Middle frontal gyrus (tissue), 1 donor: Measurements from ENCODE around the gene EPHA5.

Source experiments
- DNase-seq: peaks from one replicate; pipeline ENCODE4 v3.0.0-alpha.2; 2015; ENCODE audit warnings: low spot score; ENCODE audit errors: extremely low spot score

Gene EPHA5

DNA sequence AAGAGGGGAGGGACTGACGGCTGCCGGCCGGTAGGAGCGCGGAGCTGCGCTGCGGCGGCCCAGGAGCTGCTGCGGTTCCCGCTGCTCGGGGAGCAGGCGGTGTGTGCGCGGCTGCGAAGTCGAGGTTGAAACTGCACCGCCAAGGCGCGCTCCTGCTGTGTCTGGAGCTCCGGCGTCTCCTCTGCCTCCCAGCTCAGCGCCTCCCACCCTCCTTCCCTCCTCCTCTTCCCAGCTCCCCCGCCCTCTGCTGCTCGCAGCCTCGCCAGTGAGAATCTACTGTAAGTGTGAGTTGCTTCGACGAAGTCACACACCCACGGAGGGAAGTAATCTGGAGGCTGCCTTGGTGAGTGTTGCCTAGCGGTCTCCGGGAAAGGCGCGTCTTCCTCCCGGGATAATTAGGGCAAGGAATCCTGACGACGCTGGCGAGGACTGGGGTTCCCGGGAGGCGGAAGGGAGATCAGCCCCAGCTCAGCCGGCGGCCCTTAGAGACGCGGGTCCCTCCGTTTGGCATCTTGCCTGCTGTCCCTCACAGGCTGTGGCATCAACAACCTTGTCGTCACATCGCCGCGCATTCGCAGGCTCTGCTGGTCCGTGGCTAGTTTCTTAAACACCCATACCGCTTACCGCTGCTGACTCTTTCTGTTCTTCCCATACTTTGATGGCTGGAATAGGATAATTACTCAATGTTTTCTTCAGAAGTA is at the start of gene EPHA5:
EPHA5 (minus strand) TSS at position 159 of the 701 bp plus-strand sequence. CDS start 747 bp downstream, outside the sequence.
- DNase-seq, result peak; percentile 46

GRCh38 chr4:65719635-65720034 is 49.3 kb upstream of the EPHA5 start:
- DNase-seq, result no peak

DNA sequence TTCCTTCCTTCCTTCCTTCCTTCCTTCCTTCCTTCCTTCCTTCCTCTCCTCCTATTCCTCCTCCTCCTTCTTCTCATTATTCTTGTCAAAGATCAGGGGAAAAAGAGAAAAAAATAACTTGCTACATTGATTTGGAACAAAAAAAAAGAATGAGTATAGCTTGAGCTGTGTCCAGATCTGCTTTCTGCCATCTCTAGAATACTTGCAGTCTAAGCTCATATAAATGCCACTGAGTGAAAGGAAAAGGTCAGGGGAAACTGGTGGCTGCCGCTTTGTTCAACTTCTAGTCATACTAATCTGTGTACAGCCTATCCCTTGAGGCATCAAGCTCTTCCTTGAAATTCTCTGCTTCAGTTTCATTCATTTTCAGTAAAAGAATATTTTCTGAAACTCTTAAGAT is 28.3 kb upstream of the EPHA5 start:
- no peak for DNase-seq

GRCh38 chr4:65696436-65696835 is 26.1 kb upstream of the EPHA5 start:
- DNase-seq, result no peak

- DNase-seq, result no peak
These were observed 1.1 kb upstream of the EPHA5 start for GRCh38 chr4:65671372-65671771.

- DNase-seq, result no peak
These were observed 314 bp downstream of the EPHA5 start for GRCh38 chr4:65670020-65670330.

GRCh38 chr4:65669111-65670019 is 924 bp downstream of the EPHA5 start:
- DNase-seq, result no peak

- DNase-seq, result peak; percentile 40
These were observed 1.8 kb downstream of the EPHA5 start for GRCh38 chr4:65668201-65669089.

GRCh38 chr4:65667506-65668041 is 2.7 kb downstream of the EPHA5 start:
- DNase-seq, result no peak

DNA sequence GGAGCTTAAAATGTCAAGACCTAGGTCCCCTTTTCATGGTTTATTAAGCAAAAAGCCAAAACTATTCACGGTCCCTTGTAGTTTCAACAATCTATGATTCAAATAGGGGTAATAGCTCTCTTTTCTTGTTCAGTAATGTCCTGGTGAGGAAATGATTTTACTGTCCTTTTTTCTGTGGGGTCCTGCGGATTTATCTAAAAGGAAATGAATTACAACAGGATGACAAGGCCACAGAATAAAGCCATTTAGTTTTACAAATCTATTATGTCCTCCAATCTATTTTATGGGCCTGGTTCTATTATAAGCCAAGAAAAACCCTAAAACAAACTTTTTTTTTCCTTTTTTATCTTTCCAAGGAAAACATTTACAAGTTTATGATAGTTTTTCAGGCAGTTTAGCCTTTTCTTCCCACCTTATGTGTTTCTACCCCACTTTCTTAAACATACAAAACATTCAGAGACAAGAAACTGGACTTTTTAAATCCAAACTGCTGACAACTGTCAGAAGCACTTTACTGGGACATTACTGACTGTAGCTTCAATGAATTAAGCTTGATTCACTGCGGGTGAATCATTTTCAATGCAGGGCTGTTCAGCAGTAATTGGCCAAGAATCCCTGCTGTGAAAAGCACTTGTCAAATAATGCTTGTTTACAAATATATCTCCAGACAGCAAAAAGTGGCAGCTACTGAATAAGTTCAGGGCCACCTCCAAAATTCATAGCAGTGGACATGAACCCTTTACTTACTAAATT is 4.3 kb downstream of the EPHA5 start:
- no peak for DNase-seq

DNA sequence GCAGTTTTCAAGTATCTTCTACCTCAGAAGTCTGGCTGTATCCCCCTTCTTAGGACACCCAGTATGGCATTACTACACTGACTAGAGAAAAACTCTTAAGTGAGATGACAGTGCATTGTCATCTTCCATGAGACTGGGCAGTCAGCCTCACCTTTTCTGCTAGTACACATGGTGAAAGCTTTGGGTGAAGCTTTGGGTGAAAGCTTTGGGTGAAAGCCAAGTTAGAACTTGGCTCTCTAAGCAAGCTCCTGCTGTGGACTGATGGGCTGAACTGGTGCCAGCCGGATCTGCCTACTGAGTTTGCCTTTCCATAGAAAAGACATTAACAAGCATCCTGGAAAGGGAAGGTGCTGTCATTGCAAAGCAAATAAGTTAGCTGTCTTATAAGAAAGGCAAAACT is 8.8 kb downstream of the EPHA5 start:
- no peak for DNase-seq

DNA sequence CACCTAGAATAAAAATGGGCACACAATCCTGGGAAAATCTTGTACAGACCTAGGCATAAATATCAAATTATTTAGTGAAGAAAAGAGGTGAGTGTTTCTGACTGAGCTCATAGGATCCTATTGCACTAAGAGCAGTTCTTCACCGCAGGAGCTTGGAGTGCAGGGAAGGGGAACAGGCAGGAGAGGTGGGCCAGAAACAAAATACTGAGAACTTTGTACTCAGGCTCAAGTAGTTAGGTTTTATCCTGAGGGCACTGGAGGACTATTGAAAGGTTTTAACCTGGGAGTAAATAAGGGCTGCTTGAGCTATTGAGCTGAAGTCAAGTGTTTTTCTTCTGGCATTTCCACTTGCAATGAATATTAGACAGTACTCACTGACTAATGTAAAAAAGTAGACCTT is 12.2 kb downstream of the EPHA5 start:
- no peak for DNase-seq

DNA sequence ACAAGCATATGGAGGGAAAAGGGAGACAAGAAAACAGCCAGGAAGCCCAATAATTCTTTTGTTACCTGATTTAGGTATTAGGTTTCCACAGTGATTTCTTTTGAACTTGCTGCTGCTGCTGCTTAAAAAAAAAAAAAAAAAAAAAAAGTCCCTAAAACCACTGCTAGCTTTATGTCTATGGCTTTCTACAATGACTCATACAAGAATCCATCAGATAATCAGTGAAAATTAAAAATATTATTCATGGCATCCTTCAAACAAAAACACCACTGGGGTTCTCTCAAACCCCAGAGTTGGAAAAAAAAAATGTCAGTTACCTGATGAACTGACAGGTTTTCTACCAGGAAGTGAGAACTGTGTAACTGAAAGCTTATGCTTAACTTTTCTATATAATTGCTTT is 14.3 kb downstream of the EPHA5 start:
- no peak for DNase-seq

DNA sequence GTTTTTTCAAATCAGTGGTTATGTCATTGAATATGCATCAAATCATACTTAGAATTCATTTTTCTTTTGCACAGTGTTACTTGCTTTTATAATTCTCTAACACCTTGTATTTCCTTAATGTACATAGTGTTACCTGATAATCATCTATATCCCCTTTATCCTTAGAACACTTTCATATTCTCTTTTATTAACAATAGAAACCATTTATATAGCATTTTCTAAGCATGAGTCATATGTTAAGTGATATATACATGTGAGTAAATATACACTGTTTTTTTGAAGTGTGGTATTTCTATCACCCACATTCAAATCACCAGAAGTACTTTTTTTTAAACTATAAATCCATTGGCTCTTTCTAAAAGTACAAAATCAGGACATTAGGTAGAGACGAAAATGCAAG is 15.3 kb downstream of the EPHA5 start:
- no peak for DNase-seq

DNA sequence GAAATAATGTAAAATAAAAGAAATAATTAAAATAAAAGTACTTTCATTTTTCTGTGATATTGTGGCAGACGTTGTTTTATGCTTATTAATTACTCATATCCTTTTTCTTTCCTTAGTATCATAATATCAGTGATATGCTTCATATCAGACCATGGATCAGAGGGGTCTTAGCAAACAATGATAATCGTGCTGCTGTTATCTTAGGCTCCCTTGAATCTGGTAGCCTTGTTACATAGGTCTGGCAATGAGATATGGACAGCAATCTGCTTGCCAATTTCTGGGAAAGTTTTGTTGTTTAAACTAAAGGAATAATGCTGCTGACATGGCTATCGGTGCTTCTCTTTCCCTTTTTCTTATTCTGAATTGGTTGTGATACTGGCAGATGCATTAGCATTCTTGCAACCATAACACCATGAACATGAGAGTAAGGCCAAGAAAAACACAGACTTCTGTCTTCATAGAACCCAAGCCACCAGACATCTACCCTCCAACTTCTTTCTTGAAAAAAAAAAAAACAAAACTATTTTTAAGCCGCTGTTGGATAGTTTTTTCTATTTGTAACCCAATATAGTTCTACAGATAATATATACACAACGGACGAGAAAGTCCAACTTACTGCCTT is 16.4 kb downstream of the EPHA5 start:
- no peak for DNase-seq

DNA sequence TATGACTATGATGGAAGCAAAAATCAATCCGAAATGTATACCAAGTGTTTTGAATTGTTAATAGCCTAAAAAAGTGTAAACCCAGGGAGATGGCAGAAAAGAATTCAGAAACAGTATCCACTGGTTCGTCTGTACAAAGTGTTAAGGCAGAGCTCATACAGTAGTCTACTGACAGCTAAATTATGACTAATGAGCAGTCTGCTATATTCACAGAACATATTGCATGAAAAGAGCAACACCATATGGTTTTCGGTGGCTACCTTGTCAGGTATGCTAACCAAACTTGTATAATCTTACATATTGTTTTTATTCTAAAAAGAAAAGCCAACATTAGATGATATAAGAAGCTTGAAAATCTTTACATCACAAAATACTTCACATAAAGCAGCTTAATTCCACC is 18.5 kb downstream of the EPHA5 start:
- DNase-seq, result no peak

DNA sequence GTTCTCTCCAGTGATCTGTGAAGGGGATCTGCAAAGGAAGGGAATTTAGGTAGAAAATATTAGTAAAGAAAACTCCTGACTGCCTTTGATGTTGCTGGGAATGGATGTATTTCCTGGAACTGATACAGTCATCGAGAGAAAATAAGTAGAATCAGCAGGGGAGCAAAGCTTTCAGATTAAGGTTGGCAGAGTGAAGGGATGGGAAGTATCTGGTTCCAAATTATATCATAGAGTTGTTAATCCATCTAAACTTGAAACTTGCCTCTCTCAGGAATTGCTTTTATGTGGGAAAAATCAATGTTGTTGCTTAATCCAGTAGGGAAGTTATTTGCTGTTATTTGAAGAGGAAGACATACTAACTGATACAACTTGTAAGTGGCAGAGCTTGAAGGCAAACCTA is 19.3 kb downstream of the EPHA5 start:
- no peak for DNase-seq

- DNase-seq, result no peak
These were observed 24.2 kb downstream of the EPHA5 start for GRCh38 chr4:65646136-65646535.

DNA sequence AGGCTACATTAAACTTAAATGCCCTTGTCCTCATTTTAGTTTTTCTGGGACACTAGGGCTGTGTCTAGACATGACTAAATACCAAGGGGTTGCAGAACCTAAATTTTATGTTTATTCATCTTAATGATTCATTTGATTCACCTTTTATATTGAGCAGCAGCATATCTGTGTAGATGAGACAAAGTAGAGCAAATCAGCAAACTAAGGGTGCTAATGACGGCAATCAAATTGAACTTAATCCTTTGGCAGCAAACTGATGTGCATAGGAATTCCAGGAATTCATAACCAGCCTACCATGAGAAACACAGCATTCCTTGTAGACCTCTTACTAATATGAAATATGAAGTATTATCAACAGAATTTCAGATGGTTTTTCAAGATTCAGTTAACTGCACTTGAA is 25.1 kb downstream of the EPHA5 start:
- DNase-seq, result no peak

GRCh38 chr4:65635051-65635821 is 35.1 kb downstream of the EPHA5 start:
- DNase-seq, result no peak
